GM23338 (cell line): ENCODE measurements around the gene MAPKBP1. TPM values are rescaled to one million over a fixed set of nuclear protein-coding genes. Genes with fewer than 3 reads are reported as not detected.
A peak's percentile ranks its signal among the peaks of the same experiment; 100 is the strongest.

Experiments
- ATAC-seq: fragments of 200-7000 bp; cut with Tn5 transposase; 3 replicates; pipeline ENCODE4 v1.9.1; 2020
- DNase-seq: peaks from one replicate; pipeline ENCODE4 v3.0.0-alpha.2; 2015; ENCODE audit warnings: low spot score
- H2AFZ ChIP-seq: fragments of 200-600 bp; sonication (generic); 2 replicates; pipeline ENCODE4 v1.8.0; 2016; ENCODE audit warnings: antibody characterized with exemption, mild to moderate bottlenecking, moderate library complexity
- H3F3A ChIP-seq: fragments of 200-600 bp; sonication (generic); replicated peaks from 2 replicates; pipeline ENCODE4 v1.8.0; 2017; ENCODE audit warnings: antibody characterized with exemption, mixed run types, low read depth
- H3K27ac ChIP-seq: fragments of 200-600 bp; sonication (generic); 2 replicates; pipeline ENCODE4 v1.6.1; 2016; ENCODE audit warnings: low read depth
- H3K27me3 ChIP-seq: fragments of 200-600 bp; sonication (generic); 2 replicates; pipeline ENCODE4 v1.8.0; 2016; ENCODE audit warnings: mild to moderate bottlenecking, mixed run types, moderate library complexity; ENCODE audit not compliant: insufficient read depth
- H3K36me3 ChIP-seq: fragments of 200-600 bp; sonication (generic); 2 replicates; pipeline ENCODE4 v1.8.0; 2016; ENCODE audit warnings: mild to moderate bottlenecking; ENCODE audit not compliant: insufficient read depth
- H3K4me1 ChIP-seq: fragments of 200-600 bp; sonication (generic); 2 replicates; pipeline ENCODE4 v1.8.0; 2016; ENCODE audit warnings: mild to moderate bottlenecking, moderate library complexity; ENCODE audit not compliant: insufficient read depth
- H3K4me2 ChIP-seq: fragments of 200-600 bp; sonication (generic); 2 replicates; pipeline ENCODE4 v1.7.1; 2017; ENCODE audit warnings: mixed run types
- H3K4me3 ChIP-seq: fragments of 200-600 bp; sonication (generic); 2 replicates; pipeline ENCODE4 v1.6.1; 2016; ENCODE audit warnings: mixed run types
- H3K79me2 ChIP-seq: fragments of 200-600 bp; sonication (generic); replicated peaks from 2 replicates; pipeline ENCODE4 v1.8.0; 2017; ENCODE audit warnings: mild to moderate bottlenecking; ENCODE audit not compliant: insufficient read depth
- H3K9me2 ChIP-seq: fragments of 200-600 bp; sonication (generic); 2 replicates; pipeline ENCODE4 v1.8.0; 2017; ENCODE audit not compliant: insufficient read depth
- H4K20me1 ChIP-seq: fragments of 200-600 bp; sonication (generic); replicated peaks from 2 replicates; pipeline ENCODE4 v1.8.0; 2017; ENCODE audit warnings: mild to moderate bottlenecking; ENCODE audit not compliant: insufficient read depth
- H3K27ac Mint-ChIP-seq: 2 replicates; pipeline ENCODE4 v1.8.0; 2020; ENCODE audit warnings: inconsistent platforms, mild to moderate bottlenecking, moderate library complexity, mixed read lengths
- H3K27me3 Mint-ChIP-seq: 3 replicates; pipeline ENCODE4 v1.8.0; 2022; ENCODE audit warnings: low read depth, mild to moderate bottlenecking, moderate library complexity, mixed read lengths, inconsistent platforms; ENCODE audit not compliant: insufficient read depth, poor library complexity
- H3K36me3 Mint-ChIP-seq: 3 replicates; pipeline ENCODE4 v1.8.0; 2021; ENCODE audit warnings: low read depth, mild to moderate bottlenecking, inconsistent platforms, moderate library complexity, mixed read lengths
- H3K4me1 Mint-ChIP-seq: 3 replicates; pipeline ENCODE4 v1.8.0; 2020; ENCODE audit warnings: mild to moderate bottlenecking, inconsistent platforms, mixed read lengths
- H3K4me3 Mint-ChIP-seq: 3 replicates; pipeline ENCODE4 v1.8.0; 2021; ENCODE audit warnings: moderate library complexity, mild to moderate bottlenecking, inconsistent platforms, mixed read lengths
- H3K9me3 Mint-ChIP-seq: 3 replicates; pipeline ENCODE4 v1.8.0; 2020; ENCODE audit warnings: moderate library complexity, mild to moderate bottlenecking, inconsistent platforms, mixed read lengths
- CREB1 ChIP-seq: fragments of 250-450 bp; sonication (Bioruptor Pico); IDR thresholded peaks from 2 replicates; pipeline ENCODE4 v1.5.0; 2020; ENCODE audit warnings: low read depth, mild to moderate bottlenecking, moderate library complexity
- EZH2 ChIP-seq: fragments of 200-600 bp; sonication (generic); IDR thresholded peaks from one replicate; pipeline ENCODE4 v1.8.0; 2017; ENCODE audit warnings: antibody characterized with exemption, mild to moderate bottlenecking, low read depth; ENCODE audit not compliant: unreplicated experiment
- JUNB ChIP-seq: IDR thresholded peaks from one replicate; pipeline ENCODE4 v1.6.1; 2016; ENCODE audit warnings: antibody characterized with exemption; ENCODE audit not compliant: unreplicated experiment
- NANOG ChIP-seq: IDR thresholded peaks from 2 replicates; pipeline ENCODE4 v1.6.1; 2016; ENCODE audit warnings: antibody characterized with exemption, borderline replicate concordance
- POLR2AphosphoS5 ChIP-seq: IDR thresholded peaks from 2 replicates; pipeline ENCODE4 v1.6.1; 2016; ENCODE audit warnings: antibody characterized with exemption, low read depth
- STAT1 ChIP-seq: IDR thresholded peaks from one replicate; pipeline ENCODE4 v1.6.1; 2016; ENCODE audit warnings: antibody characterized with exemption; ENCODE audit not compliant: unreplicated experiment
- ZNF114 ChIP-seq: fragments of 250-450 bp; sonication (Bioruptor Pico); IDR thresholded peaks from 2 replicates; pipeline ENCODE4 v1.5.0; 2020; ENCODE audit warnings: mild to moderate bottlenecking, moderate library complexity
- ZNF462 ChIP-seq: fragments of 250-450 bp; sonication (Bioruptor Pico); IDR thresholded peaks from 2 replicates; pipeline ENCODE4 v1.5.0; 2020; ENCODE audit warnings: mild to moderate bottlenecking, moderate library complexity
- polyA plus RNA-seq: library from polyadenylated mRNA; unstranded; fragments of >200 nt; fragmentation: Nextera tagmentation; extraction: Ambion mirVana; gene quantifications from 2 replicates; pipeline ENCODE4 v1.2.1, GENCODE V29; 2016
- total RNA-seq: library from RNA; depleted of rRNA; stranded (reverse); fragments of >200 nt; shearing (Covaris generic); gene quantifications from 2 replicates; pipeline ENCODE4 v1.2.3, GENCODE V29; 2014

MAPKBP1 gene
- total and polyA plus RNA-seq, 2 experiments from 2014 or later = 1.9 to 8.9 TPM

DNA sequence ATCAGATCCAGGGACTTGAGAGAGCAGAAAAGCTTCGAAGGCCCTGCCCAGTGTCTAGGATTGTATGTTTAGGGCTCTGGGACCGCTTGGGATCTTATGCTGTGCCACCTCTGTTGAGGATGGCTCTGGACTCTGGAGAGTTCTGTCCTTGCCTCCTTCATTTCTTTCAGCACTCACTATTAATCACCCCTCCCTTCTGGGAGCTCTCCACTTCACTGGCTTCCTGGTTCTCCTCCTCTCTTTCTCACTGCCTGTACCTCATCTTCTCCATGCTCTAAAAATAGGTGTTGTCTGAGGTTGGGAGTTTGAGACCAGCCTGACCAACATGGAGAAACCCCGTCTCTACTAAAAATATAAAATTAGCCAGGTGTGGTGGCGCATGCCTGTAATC is 17.3 kb downstream of the MAPKBP1 start:
- Mint-ChIP-seq H3K4me1 (peaks cover 36% of the 10 kb centered on the region), H3K27ac (no peak overlapping the region; the same call in 1 of the 2 replicates), H3K9me3 (no peaks in the 10 kb centered on the region), H3K36me3 (no peaks in the 10 kb centered on the region; the same call in 2 of the 3 replicates), H3K4me3 (no peak overlapping the region; the same call in 2 of the 3 replicates), H3K27me3 (peaks cover 8% of the 10 kb centered on the region)
- H3K4me2 ChIP-seq = peak overlapping the region; percentile 24; the same call in 1 of the 2 replicates
- H3K27me3 ChIP-seq = no peaks in the 10 kb centered on the region
- TF ChIP-seq POLR2AphosphoS5 = no peak
- no peak for TF ChIP-seq NANOG
- no peak for TF ChIP-seq ZNF114
- no peak for TF ChIP-seq EZH2
- H3K9me2 ChIP-seq = no peaks in the 10 kb centered on the region
- no peak for ATAC-seq
- H3K79me2 ChIP-seq = no peaks in the 10 kb centered on the region; the same call in 1 of the 2 replicates
- no peaks in the 10 kb centered on the region; the same call in 1 of the 2 replicates for H3F3A ChIP-seq
- H3K4me1 ChIP-seq = peaks cover 35% of the 10 kb centered on the region
- H3K4me3 ChIP-seq = no peak overlapping the region
- H3K27ac ChIP-seq = no peak overlapping the region
- DNase-seq = no peak
- H2AFZ ChIP-seq = no peak overlapping the region
- H4K20me1 ChIP-seq = no peaks in the 10 kb centered on the region; the same call in 1 of the 2 replicates
- no peaks in the 10 kb centered on the region for H3K36me3 ChIP-seq

- no peak overlapping the region for H3K4me2 ChIP-seq
- H3K9me2 ChIP-seq = no peaks in the 10 kb centered on the region
- ATAC-seq = no peak
- no peak overlapping the region for H3K4me3 ChIP-seq
- no peaks in the 10 kb centered on the region; the same call in 1 of the 2 replicates for H3K79me2 ChIP-seq
- no peak for DNase-seq
- Mint-ChIP-seq H3K27me3 (peaks cover 8% of the 10 kb centered on the region), H3K36me3 (no peaks in the 10 kb centered on the region; the same call in 2 of the 3 replicates), H3K4me1 (peaks cover 36% of the 10 kb centered on the region), H3K4me3 (no peak overlapping the region), H3K9me3 (no peaks in the 10 kb centered on the region), H3K27ac (no peak overlapping the region)
- H3K4me1 ChIP-seq = peaks cover 35% of the 10 kb centered on the region
- H2AFZ ChIP-seq = no peak overlapping the region
- H3K27ac ChIP-seq = no peak overlapping the region
- TF ChIP-seq CREB1 (CRISPR knock-in tag) (no peak), EZH2 (no peak), ZNF114 (no peak)
- H4K20me1 ChIP-seq = no peaks in the 10 kb centered on the region; the same call in 1 of the 2 replicates
- H3F3A ChIP-seq = no peaks in the 10 kb centered on the region; the same call in 1 of the 2 replicates
- no peaks in the 10 kb centered on the region for H3K27me3 ChIP-seq
- no peaks in the 10 kb centered on the region for H3K36me3 ChIP-seq
These were observed 17.8 kb downstream of the MAPKBP1 start for GRCh38 chr15:41792000-41792637.

DNA sequence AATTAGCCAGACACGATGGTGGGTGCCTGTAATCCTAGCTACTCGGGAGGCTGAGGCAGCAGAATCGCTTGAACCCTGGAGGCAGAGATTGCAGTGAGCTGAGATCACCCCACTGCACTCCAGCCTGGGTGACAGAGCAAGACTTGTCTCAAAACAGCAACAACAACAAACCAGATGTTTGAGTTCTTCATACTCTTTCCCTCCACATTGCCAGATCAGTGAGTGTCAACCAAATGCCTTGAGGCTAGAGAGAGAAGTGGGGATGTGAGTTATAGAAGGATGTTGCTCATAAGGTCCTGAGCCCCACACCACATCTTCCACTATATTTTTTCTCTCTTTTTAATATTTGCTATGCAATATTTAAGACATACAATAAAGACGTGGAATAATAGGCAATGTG is 19.8 kb downstream of the MAPKBP1 start:
- peaks cover 27% of the 10 kb centered on the region for H3K4me1 Mint-ChIP-seq
- DNase-seq = no peak
- peaks cover 25% of the 10 kb centered on the region for H3K4me1 ChIP-seq
- no peak overlapping the region for H3K4me2 ChIP-seq
- no peaks in the 10 kb centered on the region for H3K36me3 ChIP-seq
- H2AFZ ChIP-seq = no peak overlapping the region
- no peak overlapping the region for H3K27ac Mint-ChIP-seq
- no peaks in the 10 kb centered on the region; the same call in 1 of the 2 replicates for H3F3A ChIP-seq
- no peaks in the 10 kb centered on the region for H3K9me3 Mint-ChIP-seq
- H3K27me3 ChIP-seq = no peaks in the 10 kb centered on the region
- no peaks in the 10 kb centered on the region; the same call in 2 of the 3 replicates for H3K36me3 Mint-ChIP-seq
- no peaks in the 10 kb centered on the region; the same call in 1 of the 2 replicates for H3K79me2 ChIP-seq
- ATAC-seq = no peak
- H3K9me2 ChIP-seq = no peaks in the 10 kb centered on the region
- H3K4me3 Mint-ChIP-seq = no peak overlapping the region
- H4K20me1 ChIP-seq = no peaks in the 10 kb centered on the region; the same call in 1 of the 2 replicates
- H3K4me3 ChIP-seq = no peak overlapping the region
- H3K27ac ChIP-seq = no peak overlapping the region
- H3K27me3 Mint-ChIP-seq = peaks cover 8% of the 10 kb centered on the region
- no peak for TF ChIP-seq POLR2AphosphoS5
- TF ChIP-seq NANOG = no peak
- TF ChIP-seq ZNF462 (CRISPR knock-in tag) = no peak
- no peak for TF ChIP-seq JUNB
- no peak for TF ChIP-seq STAT1
